GM10266 (cell line): Measurements from ENCODE around the gene WIPI1.

Experiments
- DNase-seq: peaks from one replicate; pipeline ENCODE4 v3.0.0; 2012; ENCODE audit errors: extremely low spot score
- TF ChIP-seq, protein P1 (sequence below): IDR thresholded peaks from 2 replicates; pipeline ENCODE4 v1.5.1; 2012; ENCODE audit warnings: mild to moderate bottlenecking, low read depth; ENCODE audit not compliant: control insufficient read depth, insufficient read depth; ENCODE audit errors: missing control alignments

The WIPI1 gene

DNA sequence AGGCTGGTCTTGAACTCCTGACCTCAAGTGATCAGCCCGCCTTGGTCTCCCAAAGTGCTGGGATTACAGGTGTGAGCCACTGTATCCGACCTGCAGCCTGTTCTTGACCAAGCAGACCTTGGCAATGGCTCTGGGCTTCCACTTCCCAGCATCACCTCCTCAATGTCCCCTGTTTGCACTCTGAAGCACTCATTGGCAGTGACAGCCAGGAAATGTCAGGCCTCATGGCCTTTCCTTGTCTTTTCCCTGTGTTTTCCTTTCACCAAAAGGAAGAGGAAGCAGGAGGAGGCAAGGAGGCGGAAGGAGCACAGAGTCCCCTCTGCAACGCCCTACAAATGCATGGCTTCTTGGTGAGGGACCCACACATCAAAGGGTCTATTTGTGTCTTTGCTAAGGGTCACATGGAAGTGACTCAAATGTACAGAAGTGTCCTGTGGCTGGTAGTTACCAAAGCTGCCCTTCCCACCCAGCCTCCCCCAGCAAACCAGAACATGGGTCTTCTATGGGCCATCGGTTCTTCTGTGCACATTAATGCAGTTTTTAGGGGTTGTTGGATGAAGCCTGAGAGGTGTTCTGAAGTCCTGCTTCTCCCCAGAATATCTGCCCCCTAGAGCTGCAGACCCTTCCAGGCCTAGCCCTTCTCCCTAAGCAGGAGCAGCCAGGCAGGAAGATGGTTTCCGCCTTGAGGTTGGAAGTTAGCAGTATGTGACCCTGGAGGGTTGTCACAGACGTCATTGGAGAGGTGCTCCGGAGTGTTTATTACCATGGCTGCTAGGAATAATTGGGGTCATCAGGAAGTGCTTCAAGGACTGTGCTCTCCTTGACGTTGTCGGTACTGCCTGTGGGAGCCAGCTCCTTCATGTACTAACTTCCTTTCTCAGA, 60.8 kb downstream of the WIPI1 start:
- TF ChIP-seq, protein P1, sequence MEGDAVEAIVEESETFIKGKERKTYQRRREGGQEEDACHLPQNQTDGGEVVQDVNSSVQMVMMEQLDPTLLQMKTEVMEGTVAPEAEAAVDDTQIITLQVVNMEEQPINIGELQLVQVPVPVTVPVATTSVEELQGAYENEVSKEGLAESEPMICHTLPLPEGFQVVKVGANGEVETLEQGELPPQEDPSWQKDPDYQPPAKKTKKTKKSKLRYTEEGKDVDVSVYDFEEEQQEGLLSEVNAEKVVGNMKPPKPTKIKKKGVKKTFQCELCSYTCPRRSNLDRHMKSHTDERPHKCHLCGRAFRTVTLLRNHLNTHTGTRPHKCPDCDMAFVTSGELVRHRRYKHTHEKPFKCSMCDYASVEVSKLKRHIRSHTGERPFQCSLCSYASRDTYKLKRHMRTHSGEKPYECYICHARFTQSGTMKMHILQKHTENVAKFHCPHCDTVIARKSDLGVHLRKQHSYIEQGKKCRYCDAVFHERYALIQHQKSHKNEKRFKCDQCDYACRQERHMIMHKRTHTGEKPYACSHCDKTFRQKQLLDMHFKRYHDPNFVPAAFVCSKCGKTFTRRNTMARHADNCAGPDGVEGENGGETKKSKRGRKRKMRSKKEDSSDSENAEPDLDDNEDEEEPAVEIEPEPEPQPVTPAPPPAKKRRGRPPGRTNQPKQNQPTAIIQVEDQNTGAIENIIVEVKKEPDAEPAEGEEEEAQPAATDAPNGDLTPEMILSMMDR = no peak
- no peak for DNase-seq

DNA sequence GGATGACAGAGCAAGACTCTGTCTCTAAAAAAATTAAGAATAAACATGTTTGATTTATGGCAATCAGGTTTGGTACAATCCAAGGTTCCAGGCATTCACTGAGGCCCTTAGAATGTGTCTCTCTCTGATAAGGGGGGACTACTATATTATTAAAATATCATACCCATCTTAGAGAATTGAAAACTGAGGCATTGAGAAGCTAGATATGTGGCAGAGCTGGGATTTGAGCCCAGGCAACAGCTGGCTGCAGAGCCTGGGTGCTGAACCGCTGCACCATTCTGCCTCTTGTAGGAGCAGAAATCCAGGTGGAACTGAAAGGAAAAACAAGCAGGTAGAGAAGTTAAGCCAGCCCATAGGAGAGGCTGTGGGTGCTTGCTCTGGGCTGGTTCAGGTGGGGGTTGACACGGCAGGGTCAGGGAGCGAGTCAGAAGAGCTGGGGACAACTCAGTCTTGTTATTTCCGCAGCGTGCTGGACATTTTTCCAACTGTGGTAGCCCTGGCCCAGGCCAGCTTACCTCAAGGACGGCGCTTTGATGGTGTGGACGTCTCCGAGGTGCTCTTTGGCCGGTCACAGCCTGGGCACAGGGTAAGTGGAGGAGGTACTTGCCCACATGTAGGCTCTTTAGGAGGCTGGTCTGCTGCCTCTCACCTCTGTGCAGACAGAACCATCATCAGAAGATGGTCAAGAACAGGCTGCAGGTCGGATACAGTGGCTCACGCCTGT, 62.5 kb downstream of the WIPI1 start:
- no peak for DNase-seq
- TF ChIP-seq, protein P1 = no peak

DNA sequence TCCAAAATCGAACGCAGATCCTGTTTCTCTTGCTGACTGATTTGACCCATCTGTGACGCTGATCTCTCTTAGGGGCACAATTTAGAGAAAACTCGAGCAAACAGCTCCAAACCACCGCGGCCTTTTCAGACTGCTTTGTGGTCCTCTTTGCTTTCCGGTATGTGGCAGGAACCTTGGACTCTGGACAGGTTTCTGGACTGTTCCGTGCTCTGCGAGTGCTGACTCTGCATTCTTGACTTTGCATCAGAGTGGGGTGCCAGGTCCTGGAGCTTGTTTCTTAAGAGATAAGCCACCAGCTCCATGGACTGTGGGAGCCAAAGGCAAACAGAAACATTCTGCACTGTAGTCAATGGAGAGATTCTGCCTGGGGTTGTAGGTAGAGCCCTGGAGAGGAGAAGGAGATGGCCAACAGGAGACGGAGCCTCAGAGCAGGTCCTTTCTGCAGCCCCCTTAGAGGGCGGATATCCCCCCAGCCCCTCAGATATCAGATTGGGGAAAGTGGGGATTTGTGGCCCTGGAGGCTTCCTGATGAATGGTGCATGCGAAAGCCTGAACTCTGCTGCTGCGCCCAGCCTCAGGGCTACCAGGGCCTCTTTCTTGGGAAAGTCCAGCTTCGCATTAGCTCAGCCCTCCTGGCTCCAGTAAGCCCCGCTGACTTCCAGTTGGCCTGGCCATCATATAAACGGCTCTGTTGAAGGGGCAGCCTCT, 65.6 kb downstream of the WIPI1 start:
- TF ChIP-seq, protein P1 = no peak
- no peak for DNase-seq

DNA sequence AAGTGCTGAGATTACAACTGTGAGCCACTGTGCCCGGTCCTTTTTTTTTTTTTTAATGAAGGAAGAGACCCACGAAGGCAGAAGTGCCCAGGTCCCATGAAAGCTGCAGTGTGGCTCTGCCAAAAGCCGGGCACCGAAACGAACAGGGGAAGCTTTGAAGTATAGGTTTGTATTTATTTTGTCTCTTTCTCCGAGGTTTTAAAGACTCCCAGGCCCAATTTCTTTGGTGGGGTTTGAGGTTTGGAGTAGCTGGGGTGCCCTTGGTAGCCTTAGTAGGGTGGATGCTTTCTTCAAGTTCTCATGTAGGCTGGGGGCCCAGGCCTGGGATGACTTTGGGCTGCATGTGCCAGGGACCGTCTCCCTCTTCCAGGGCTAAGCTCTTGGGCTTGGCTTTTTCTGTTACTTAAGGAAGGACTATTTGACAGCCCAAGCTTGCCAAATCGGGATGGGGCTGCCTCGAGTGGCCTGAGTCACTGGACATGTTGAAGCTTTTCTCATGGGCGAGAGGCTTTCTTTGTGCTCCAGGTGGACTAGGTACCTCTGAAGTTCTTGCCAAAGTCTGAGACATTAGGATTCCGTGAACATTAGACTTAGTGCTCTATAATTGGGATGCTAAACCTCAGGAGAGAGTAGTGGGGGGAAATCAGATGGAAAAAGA, 66.3 kb downstream of the WIPI1 start:
- DNase-seq = no peak
- TF ChIP-seq, protein P1 = no peak

DNA sequence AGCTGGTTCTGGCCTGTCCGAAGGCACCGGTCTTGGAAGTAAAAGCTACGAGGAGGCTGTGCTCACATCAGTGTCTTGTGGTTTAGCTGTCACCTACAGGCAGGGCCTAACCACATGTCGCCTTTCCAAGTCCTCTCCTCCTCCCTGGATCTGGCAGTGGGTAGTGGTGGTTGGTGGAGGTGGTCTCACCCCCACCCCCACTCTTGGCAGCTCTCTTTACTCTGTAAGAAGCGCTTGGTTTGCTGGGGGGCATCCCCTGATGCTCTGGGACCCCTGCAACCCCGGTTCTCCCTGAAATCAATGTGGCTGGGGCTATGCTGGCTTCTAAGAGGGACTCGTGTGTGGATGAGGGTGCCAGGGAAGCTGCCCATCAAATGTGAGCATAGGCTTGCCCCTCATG, 68.3 kb downstream of the WIPI1 start:
- TF ChIP-seq, protein P1 = no peak
- no peak for DNase-seq

DNA sequence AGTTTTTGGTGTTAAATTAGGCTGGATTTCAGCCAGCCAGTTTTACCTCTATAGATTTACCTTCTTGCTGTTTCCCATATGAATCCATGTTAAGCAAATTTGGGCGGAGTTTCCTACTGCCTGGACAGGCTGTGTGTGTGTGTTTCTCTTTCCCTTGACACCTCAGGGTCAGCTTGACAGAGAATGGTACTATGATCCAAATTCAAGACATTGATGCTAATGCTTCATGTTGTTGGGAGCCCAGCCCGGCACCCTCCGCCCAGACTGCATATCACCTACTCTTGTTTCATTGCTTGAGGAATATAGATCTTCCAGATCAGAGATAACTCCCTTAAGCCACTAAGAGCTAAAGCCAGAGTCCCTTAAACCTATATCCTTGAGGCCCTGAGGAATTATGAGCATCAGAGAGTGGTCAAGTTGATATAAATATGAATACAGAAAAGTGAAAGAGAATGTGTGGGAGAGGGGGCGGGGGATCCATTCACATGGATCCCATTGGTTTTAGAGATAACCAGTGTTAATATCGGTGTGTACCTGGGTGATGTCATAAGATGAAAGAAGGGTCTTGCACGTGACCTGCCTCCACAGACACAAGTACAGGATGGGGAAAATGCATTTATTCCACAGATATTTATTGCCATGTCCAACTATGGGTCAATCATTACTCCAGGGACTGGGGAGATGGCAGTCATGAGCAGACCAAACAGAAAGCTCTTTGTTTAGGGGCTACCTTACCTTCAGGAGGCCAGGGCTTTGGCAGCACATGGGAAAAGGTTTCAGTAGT, 69.7 kb downstream of the WIPI1 start:
- no peak for DNase-seq
- TF ChIP-seq, protein P1 = no peak
